DOHH2 (cell line): ENCODE results near the gene HNF1A.

Source experiments
- H3F3A ChIP-seq: fragments of 200-600 bp; sonication (generic), shearing (Covaris generic); 2 replicates; pipeline ENCODE4 v1.6.0; 2016; ENCODE audit warnings: antibody characterized with exemption, mild to moderate bottlenecking; ENCODE audit not compliant: control insufficient read depth, insufficient read depth
- H3K27ac ChIP-seq: fragments of 200-600 bp; sonication (generic); 2 replicates; pipeline ENCODE4 v1.5.1; 2014; ENCODE audit warnings: low read depth, mild to moderate bottlenecking, low read length, moderate library complexity
- H3K27me3 ChIP-seq: fragments of 200-600 bp; sonication (generic); 2 replicates; pipeline ENCODE4 v1.6.1; 2014; ENCODE audit warnings: mild to moderate bottlenecking, low read length, mixed read lengths; ENCODE audit not compliant: control insufficient read depth
- H3K36me3 ChIP-seq: fragments of 200-600 bp; sonication (generic); 2 replicates; pipeline ENCODE4 v1.6.1; 2014; ENCODE audit warnings: mild to moderate bottlenecking, low read length, moderate library complexity, mixed read lengths; ENCODE audit not compliant: control insufficient read depth
- H3K4me1 ChIP-seq: fragments of 200-600 bp; sonication (generic); 2 replicates; pipeline ENCODE4 v1.6.1; 2014; ENCODE audit warnings: mild to moderate bottlenecking, low read length, mixed read lengths; ENCODE audit not compliant: control insufficient read depth
- H3K4me2 ChIP-seq: fragments of 200-600 bp; sonication (generic); 2 replicates; pipeline ENCODE4 v1.6.0; 2014; ENCODE audit warnings: mild to moderate bottlenecking, low read length, moderate library complexity
- H3K4me3 ChIP-seq: fragments of 200-600 bp; sonication (generic); 2 replicates; pipeline ENCODE4 v1.5.1; 2014; ENCODE audit warnings: mild to moderate bottlenecking, low read length, mixed read lengths
- H3K79me2 ChIP-seq: fragments of 200-600 bp; sonication (generic); 2 replicates; pipeline ENCODE4 v1.6.1; 2014; ENCODE audit warnings: mild to moderate bottlenecking, low read length, mixed read lengths; ENCODE audit not compliant: control insufficient read depth
- H3K9me2 ChIP-seq: fragments of 200-600 bp; sonication (generic); replicated peaks from 2 replicates; pipeline ENCODE4 v1.6.1; 2014; ENCODE audit warnings: mild to moderate bottlenecking, low read length, mixed read lengths; ENCODE audit not compliant: control insufficient read depth
- H3K9me3 ChIP-seq: fragments of 200-600 bp; sonication (generic); 2 replicates; pipeline ENCODE4 v1.6.1; 2014; ENCODE audit warnings: antibody characterized with exemption, low read length, mixed read lengths; ENCODE audit not compliant: control insufficient read depth, insufficient read depth
- H4K20me1 ChIP-seq: fragments of 200-600 bp; sonication (generic); 2 replicates; pipeline ENCODE4 v1.6.0; 2014; ENCODE audit warnings: low read depth, mild to moderate bottlenecking, antibody characterized with exemption, low read length, moderate library complexity; ENCODE audit not compliant: control insufficient read depth, insufficient read depth
- CTCF ChIP-seq: fragments of 200-600 bp; sonication (generic); IDR thresholded peaks from one replicate; pipeline ENCODE4 v1.5.1; 2014; ENCODE audit warnings: antibody characterized with exemption, mild to moderate bottlenecking, low read depth, low read length; ENCODE audit not compliant: poor library complexity, severe bottlenecking
- EZH2phosphoT487 ChIP-seq: fragments of 200-600 bp; sonication (generic); IDR thresholded peaks from 2 replicates; pipeline ENCODE4 v1.6.1; 2017; ENCODE audit warnings: borderline replicate concordance, mild to moderate bottlenecking, antibody characterized with exemption, low read length, moderate library complexity, mixed read lengths

Gene HNF1A

GRCh38 chr12:120950807-120951206 lies 27.5 kb upstream of the HNF1A start:
- Histone ChIP-seq H3F3A (no peaks in the 10 kb centered on the region), H3K4me3 (no peak overlapping the region), H3K4me2 (no peak overlapping the region), H3K36me3 (no peaks in the 10 kb centered on the region), H3K27ac (no peak overlapping the region), H3K27me3 (no peaks in the 10 kb centered on the region), H3K9me2 (no peaks in the 10 kb centered on the region), H4K20me1 (no peaks in the 10 kb centered on the region), H3K9me3 (no peaks in the 10 kb centered on the region), H3K79me2 (no peaks in the 10 kb centered on the region), H3K4me1 (no peaks in the 10 kb centered on the region)
- TF ChIP-seq EZH2phosphoT487 (no peak), CTCF (no peak)

GRCh38 chr12:120955232-120955631 lies 23.1 kb upstream of the HNF1A start:
- no peak overlapping the region for H3K27ac ChIP-seq
- H3K4me3 ChIP-seq, result no peak overlapping the region
- no peaks in the 10 kb centered on the region for H3K9me3 ChIP-seq
- no peaks in the 10 kb centered on the region for H3K79me2 ChIP-seq
- peaks cover 3% of the 10 kb centered on the region; the same call in 1 of the 2 replicates for H3K27me3 ChIP-seq
- H3K9me2 ChIP-seq, result no peaks in the 10 kb centered on the region
- H3F3A ChIP-seq, result no peaks in the 10 kb centered on the region
- H3K4me2 ChIP-seq, result no peak overlapping the region
- H4K20me1 ChIP-seq, result no peaks in the 10 kb centered on the region
- no peaks in the 10 kb centered on the region for H3K4me1 ChIP-seq
- no peaks in the 10 kb centered on the region for H3K36me3 ChIP-seq
- TF ChIP-seq EZH2phosphoT487, result no peak
- TF ChIP-seq CTCF, result no peak

GRCh38 chr12:120956579-120957300 lies 21.6 kb upstream of the HNF1A start:
- H3K4me1 ChIP-seq, result no peaks in the 10 kb centered on the region

More at GRCh38 chr12:120956579-120957300, 21.6 kb upstream of the HNF1A start:
- Histone ChIP-seq H3K4me3 (no peak overlapping the region), H4K20me1 (no peaks in the 10 kb centered on the region), H3K4me2 (no peak overlapping the region), H3F3A (no peaks in the 10 kb centered on the region), H3K27me3 (peaks cover 7% of the 10 kb centered on the region), H3K36me3 (no peaks in the 10 kb centered on the region), H3K79me2 (no peaks in the 10 kb centered on the region), H3K9me3 (no peaks in the 10 kb centered on the region), H3K27ac (no peak overlapping the region), H3K9me2 (no peaks in the 10 kb centered on the region)
- TF ChIP-seq EZH2phosphoT487 (no peak), CTCF (no peak)
